Right lobe of liver (tissue), 6 donors: ENCODE measurements around the gene IFNL2. TPM values are rescaled to one million over a fixed set of nuclear protein-coding genes. Genes with fewer than 3 reads are reported as not detected.
"Not testable (repeated sequence)": the region's sequence is repeated elsewhere in the genome, so short reads cannot be mapped to it uniquely, and the experiment has no call there.

Experiments
- ATAC-seq, 4 donors: fragments of 200-7000 bp; cut with Tn5 transposase; one replicate each; pipeline ENCODE4 v1.9.1; 2020; ENCODE audit warnings: mild to moderate bottlenecking in 4 of 4, moderate library complexity in 4 of 4
- DNase-seq, 3 donors: peaks; one replicate each; pipeline ENCODE4 v3.0.0-alpha.2; 2020
- H3K27ac ChIP-seq, 3 donors: fragments of 200-600 bp; one replicate each; pipeline ENCODE4 v1.8.0; 2022
- H3K27me3 ChIP-seq, 2 donors: fragments of 200-600 bp; one replicate each; pipeline ENCODE4 v1.8.0; 2022
- H3K36me3 ChIP-seq, 4 donors: fragments of 200-600 bp; sonication (generic) in 1 of 4; one replicate each; pipeline versions ENCODE4 v1.5.1 to v1.8.0; 2017 to 2022; ENCODE audit warnings: control low read depth in 1 of 4
- H3K4me1 ChIP-seq, 4 donors: fragments of 200-600 bp; sonication (generic) in 1 of 4; one replicate each; pipeline versions ENCODE4 v1.5.1 to v1.8.0; 2017 to 2022; ENCODE audit warnings: control low read depth in 1 of 4
- H3K4me3 ChIP-seq, 3 donors: fragments of 200-600 bp; one replicate each; pipeline ENCODE4 v1.8.0; 2022
- H3K9me3 ChIP-seq, 4 donors: fragments of 200-600 bp; sonication (generic) in 1 of 4; one replicate each; pipeline versions ENCODE4 v1.5.1 to v1.8.0; 2017 to 2022; ENCODE audit warnings: control low read depth in 1 of 4
- POLR2A ChIP-seq: fragments of 450-650 bp; IDR thresholded peaks from one replicate; pipeline ENCODE4 v1.6.1; 2017; ENCODE audit warnings: antibody characterized with exemption, mild to moderate bottlenecking
- WGBS: methylation state at CpG from one replicate; pipeline ENCODE4 v1.1.6; 2018; ENCODE audit warnings: low coverage, low lambda C conversion rate; ENCODE audit not compliant: insufficient coverage; ENCODE audit errors: missing lambda C conversion rate; 5-methylcytosine and 5-hydroxymethylcytosine counted together
- intact Hi-C, 2 donors: fragments of 100-400 bp; cut with DNase I; formaldehyde crosslinking; loops; one replicate each; pipeline versions ENCODE4 v1.11.2 to v1.14.1; 2022
- total RNA-seq, 6 experiments: library from RNA; depleted of rRNA in 2 of 6; stranded (reverse); fragments of >200 nt in 2 of 6; fragmentation: NEBNext Ultra II Directional in 3 of 6; extraction: Animal tissue kit (Norgen Biotek cat#: 25700) in 3 of 6; gene quantifications; one replicate each; pipeline versions ENCODE4 v1.1.0 to v1.2.4, GENCODE V29; 2016 to 2023
- TF ChIP-seq, protein P1 (sequence below), 4 donors: fragments of 200-600 bp in 3 of 4; fragments of 450-650 bp in 1 of 4; IDR thresholded peaks; one replicate each; pipeline versions ENCODE4 v1.5.1 to v1.8.0; 2016 to 2022; ENCODE audit warnings: antibody characterized with exemption in 4 of 4, mild to moderate bottlenecking in 2 of 4
- donor health status: DM: no; HTN: yes; CAD: no.
- donor health status: DM: no; HTN: no; CAD: no.
- donor health status: DM: no; HTN: no; CAD: no.
- donor health status: DM: no; HTN: yes; CAD: no.
- donor health status: DM: no; HTN: yes; CAD: no.

IFNL2 gene
- total RNA-seq, 6 experiments from 2014 or later, result not detected

DNA sequence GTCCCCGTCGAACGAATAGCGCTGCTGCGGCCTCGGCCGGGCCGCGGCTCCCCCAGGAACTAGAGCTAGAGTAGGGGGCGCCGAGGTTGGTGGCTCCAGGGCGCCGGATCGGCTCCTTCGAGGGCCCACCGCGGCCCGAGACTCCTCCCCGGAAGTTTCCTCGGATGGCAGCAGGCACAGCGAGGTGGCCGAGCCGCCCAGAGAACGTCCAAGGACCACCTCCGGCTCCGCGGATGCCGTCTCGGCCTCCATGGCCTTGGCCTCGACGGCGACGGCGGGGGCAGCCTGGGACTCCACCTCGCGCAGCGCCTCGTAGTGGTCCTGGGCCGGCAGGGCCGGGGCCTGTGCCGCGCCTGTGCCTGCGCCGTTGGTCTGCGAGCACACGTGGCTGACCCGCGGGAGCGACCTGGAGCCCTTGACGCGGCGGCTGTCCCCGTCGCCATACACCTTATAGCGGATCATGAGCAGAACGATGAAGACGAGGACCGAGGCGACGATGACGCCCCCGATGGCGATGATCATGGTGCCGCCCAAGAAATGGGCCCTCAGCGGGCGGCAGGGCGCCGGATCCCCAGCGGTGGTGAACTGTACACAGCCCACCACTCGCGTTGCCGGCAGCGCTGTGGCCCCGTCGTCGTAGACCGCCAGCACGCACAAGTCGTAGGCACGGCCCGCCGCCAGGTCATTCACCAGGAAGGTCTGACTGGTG, 39.8 kb downstream of the IFNL2 start:
- 20% methylated on average over 2 of the region's 82 CpGs for WGBS
- no peak for ATAC-seq
- H3K9me3 ChIP-seq, result no peaks in the 10 kb centered on the region
- no peak for DNase-seq
- no peak overlapping the region for H3K4me3 ChIP-seq
- peaks cover 0 to 5% (median 0%) of the 10 kb centered on the region in 4 donors for H3K4me1 ChIP-seq
- no peak overlapping the region for H3K27ac ChIP-seq
- intact Hi-C loops, result no loop called here
- H3K27me3 ChIP-seq, result peaks cover 4 to 12% of the 10 kb centered on the region in 2 donors
- TF ChIP-seq, protein P1, sequence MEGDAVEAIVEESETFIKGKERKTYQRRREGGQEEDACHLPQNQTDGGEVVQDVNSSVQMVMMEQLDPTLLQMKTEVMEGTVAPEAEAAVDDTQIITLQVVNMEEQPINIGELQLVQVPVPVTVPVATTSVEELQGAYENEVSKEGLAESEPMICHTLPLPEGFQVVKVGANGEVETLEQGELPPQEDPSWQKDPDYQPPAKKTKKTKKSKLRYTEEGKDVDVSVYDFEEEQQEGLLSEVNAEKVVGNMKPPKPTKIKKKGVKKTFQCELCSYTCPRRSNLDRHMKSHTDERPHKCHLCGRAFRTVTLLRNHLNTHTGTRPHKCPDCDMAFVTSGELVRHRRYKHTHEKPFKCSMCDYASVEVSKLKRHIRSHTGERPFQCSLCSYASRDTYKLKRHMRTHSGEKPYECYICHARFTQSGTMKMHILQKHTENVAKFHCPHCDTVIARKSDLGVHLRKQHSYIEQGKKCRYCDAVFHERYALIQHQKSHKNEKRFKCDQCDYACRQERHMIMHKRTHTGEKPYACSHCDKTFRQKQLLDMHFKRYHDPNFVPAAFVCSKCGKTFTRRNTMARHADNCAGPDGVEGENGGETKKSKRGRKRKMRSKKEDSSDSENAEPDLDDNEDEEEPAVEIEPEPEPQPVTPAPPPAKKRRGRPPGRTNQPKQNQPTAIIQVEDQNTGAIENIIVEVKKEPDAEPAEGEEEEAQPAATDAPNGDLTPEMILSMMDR (IDR thresholded peaks at IDR 0.05), result no peak
- TF ChIP-seq POLR2A, result no peak
- no peaks in the 10 kb centered on the region for H3K36me3 ChIP-seq

DNA sequence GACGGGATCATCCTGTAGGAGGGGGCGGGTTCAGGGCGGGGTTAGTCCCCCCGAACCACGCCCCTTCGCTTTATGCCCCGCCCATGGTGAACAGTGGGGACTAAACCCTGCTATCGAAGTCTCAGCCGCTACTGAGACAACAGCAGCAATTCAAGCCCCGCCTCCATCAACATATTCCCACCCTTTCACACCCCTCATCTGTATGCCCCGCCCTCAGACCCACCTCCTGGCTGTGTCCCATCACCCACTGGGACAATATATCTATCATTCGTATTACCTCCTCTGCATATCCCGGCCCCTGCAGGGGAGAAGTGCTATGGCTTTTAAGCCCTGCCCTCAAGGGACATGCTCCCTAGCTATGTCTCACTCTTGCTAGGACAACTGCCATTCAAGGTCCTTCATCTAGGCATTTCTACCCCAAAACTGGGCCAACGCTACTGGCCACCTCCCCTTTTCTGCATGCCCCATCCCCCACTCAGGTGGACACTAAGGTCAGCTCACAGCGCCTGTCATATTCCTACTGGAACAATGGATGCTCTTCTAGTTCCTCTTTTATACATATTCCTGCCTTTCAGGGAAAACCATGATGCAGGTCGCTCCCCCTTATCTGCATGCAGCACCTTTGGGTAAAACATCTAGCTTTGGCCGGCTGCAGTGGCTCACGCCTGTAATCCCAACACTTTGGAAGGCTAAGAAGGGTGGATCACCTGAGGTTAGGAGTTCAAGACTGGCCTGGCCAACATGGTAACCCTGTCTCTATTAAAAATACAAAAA, 40.5 kb downstream of the IFNL2 start:
- ATAC-seq (peak in 1 of 4 donors; percentile 24), DNase-seq (no peak)
- intact Hi-C loops, result no loop called here
- TF ChIP-seq POLR2A, result no peak
- TF ChIP-seq, protein P1 (IDR thresholded peaks at IDR 0.05), result no peak
- Histone ChIP-seq H3K9me3 (no peaks in the 10 kb centered on the region), H3K27ac (no peak overlapping the region), H3K36me3 (no peaks in the 10 kb centered on the region), H3K4me1 (peaks cover 0 to 5% (median 0%) of the 10 kb centered on the region in 4 donors), H3K4me3 (no peak overlapping the region), H3K27me3 (peaks cover 4 to 12% of the 10 kb centered on the region in 2 donors)
- WGBS, result 57% methylated on average over 6 of the region's 18 CpGs

DNA sequence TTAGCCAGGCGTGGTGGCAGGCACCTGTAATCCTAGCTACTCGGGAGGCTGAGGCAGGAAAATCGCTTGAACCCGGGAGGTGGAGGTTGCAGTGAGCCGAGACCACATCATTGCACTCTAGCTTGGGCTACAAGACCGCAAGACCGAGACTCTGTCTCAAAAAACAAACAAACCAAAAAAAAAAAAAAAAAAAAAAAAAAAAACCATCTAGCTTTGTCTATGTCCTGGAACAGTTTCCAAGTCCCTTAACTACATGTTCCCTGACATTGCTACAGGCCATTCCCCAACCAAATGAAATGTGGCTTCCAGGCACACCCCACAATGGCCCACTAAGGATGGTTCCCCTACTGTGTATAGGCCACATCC, 41.1 kb downstream of the IFNL2 start:
- peaks cover 4 to 12% of the 10 kb centered on the region in 2 donors for H3K27me3 ChIP-seq
- ATAC-seq, intact Hi-C loops, H3K27ac ChIP-seq, H3K9me3 ChIP-seq, DNase-seq, H3K4me1 ChIP-seq, H3K36me3 ChIP-seq, H3K4me3 ChIP-seq: not testable (repeated sequence)
- 100% methylated on average over 1 of the region's 7 CpGs for WGBS

DNA sequence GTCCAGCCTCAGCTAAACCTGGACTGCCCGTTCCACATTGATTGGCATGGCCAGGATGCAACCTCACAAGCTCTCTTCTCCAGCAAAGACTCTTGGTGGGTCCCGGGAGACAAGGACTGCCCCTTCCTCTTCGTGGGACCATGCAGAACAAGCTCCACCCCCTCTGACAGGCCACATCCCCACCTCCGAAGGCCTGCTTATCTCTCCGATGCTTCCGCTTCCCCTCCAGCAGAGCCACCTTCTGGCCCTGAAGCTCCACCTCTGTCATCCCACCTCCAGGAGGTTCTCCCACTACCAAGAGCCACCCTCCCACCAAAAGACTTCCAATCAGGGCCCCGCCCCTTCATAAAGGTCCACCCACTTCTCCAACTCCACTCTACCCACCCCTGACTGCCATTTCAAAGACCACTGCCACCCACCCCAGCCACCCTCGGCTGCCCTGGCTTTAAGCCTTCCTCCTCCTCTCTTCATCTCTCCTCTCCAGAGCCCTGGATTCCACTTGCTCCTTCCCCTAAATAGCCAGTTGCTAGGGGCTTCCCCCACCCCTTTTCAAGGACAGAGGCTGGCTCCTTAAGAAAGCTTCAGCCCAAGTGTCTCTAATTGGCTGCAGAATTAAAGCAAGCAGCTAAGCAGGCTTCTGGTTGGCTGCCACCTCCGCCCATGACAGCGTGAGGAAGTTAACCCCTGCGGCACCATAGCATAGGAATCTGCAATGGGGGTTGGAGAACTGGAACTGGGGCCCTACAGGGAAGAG, 42.5 kb downstream of the IFNL2 start:
- no peak for DNase-seq
- 69% methylated on average over 6 of the region's 11 CpGs for WGBS

More for the DNA sequence above, 42.5 kb downstream of the IFNL2 start:
- H3K4me1 ChIP-seq, result peaks cover 0 to 5% (median 0%) of the 10 kb centered on the region in 4 donors
- no peak overlapping the region for H3K27ac ChIP-seq
- no peaks in the 10 kb centered on the region for H3K36me3 ChIP-seq
- TF ChIP-seq, protein P1 (IDR thresholded peaks at IDR 0.05), result no peak
- TF ChIP-seq POLR2A, result no peak
- no peak overlapping the region for H3K4me3 ChIP-seq
- intact Hi-C loops, result loop anchor here in 1 of 2 donors (10.0 kb wide), 1 partner anchor 106 kb away; the partner anchor contains the start of gene SYCN
- no peak for ATAC-seq
- peaks cover 4 to 12% of the 10 kb centered on the region in 2 donors for H3K27me3 ChIP-seq
- no peaks in the 10 kb centered on the region for H3K9me3 ChIP-seq
